Duodenal mucosa (tissue), 2 donors: ENCODE measurements around the gene ZFYVE28.

ENCODE experiments used
- H3K27ac ChIP-seq: one replicate; pipeline ENCODE4 v1.7.0; 2013; ENCODE audit warnings: low read depth, low read length
- H3K27me3 ChIP-seq, 2 donors: one replicate each; pipeline ENCODE4 v1.7.0; 2013; ENCODE audit warnings: low read length in 2 of 2, control low read depth in 1 of 2; ENCODE audit not compliant: insufficient read depth in 2 of 2, control insufficient read depth in 1 of 2
- H3K36me3 ChIP-seq, 2 donors: one replicate each; pipeline ENCODE4 v1.7.0; 2013; ENCODE audit warnings: low read length in 2 of 2, control low read depth in 1 of 2; ENCODE audit not compliant: insufficient read depth in 2 of 2, control insufficient read depth in 1 of 2
- H3K4me1 ChIP-seq, 2 donors: one replicate each; pipeline ENCODE4 v1.7.0; 2013; ENCODE audit warnings: low read length in 2 of 2, control low read depth in 1 of 2; ENCODE audit not compliant: insufficient read depth in 2 of 2, control insufficient read depth in 1 of 2
- H3K4me3 ChIP-seq, 2 donors: one replicate each; pipeline ENCODE4 v1.7.0; 2013; ENCODE audit warnings: low read length in 2 of 2, low read depth in 1 of 2
- H3K9ac ChIP-seq, 2 donors: one replicate each; pipeline ENCODE4 v1.7.0; 2013; ENCODE audit warnings: low read length in 2 of 2, low read depth in 1 of 2
- H3K9me3 ChIP-seq, 2 donors: one replicate each; pipeline ENCODE4 v1.7.0; 2013; ENCODE audit warnings: low read length in 2 of 2, control low read depth in 1 of 2; ENCODE audit not compliant: control insufficient read depth in 1 of 2

ZFYVE28 gene

GRCh38 chr4:2251795-2252529, 166.5 kb downstream of the ZFYVE28 start:
- Histone ChIP-seq H3K27ac (no peak overlapping the region), H3K9me3 (no peaks in the 10 kb centered on the region), H3K9ac (no peak overlapping the region), H3K27me3 (no peaks in the 10 kb centered on the region), H3K4me3 (no peak overlapping the region), H3K4me1 (peaks cover 0 to 2% of the 10 kb centered on the region in 2 donors), H3K36me3 (peaks cover 25 to 60% of the 10 kb centered on the region in 2 donors)

GRCh38 chr4:2251073-2251794, 167.2 kb downstream of the ZFYVE28 start:
- Histone ChIP-seq H3K4me3 (no peak overlapping the region), H3K36me3 (peaks cover 25 to 59% of the 10 kb centered on the region in 2 donors), H3K27me3 (no peaks in the 10 kb centered on the region), H3K9me3 (no peaks in the 10 kb centered on the region), H3K27ac (no peak overlapping the region), H3K9ac (no peak overlapping the region), H3K4me1 (no peaks in the 10 kb centered on the region)

GRCh38 chr4:2250357-2251072, 167.9 kb downstream of the ZFYVE28 start:
- Histone ChIP-seq H3K36me3 (peaks cover 25 to 59% of the 10 kb centered on the region in 2 donors), H3K27me3 (no peaks in the 10 kb centered on the region), H3K4me1 (no peaks in the 10 kb centered on the region), H3K4me3 (no peak overlapping the region), H3K27ac (no peak overlapping the region), H3K9me3 (no peaks in the 10 kb centered on the region), H3K9ac (no peak overlapping the region)

GRCh38 chr4:2249526-2250356, 168.7 kb downstream of the ZFYVE28 start:
- peaks cover 6 to 7% of the 10 kb centered on the region in 2 donors for H3K4me1 ChIP-seq
- no peaks in the 10 kb centered on the region for H3K9me3 ChIP-seq
- no peak overlapping the region for H3K27ac ChIP-seq
- no peak overlapping the region for H3K4me3 ChIP-seq
- H3K36me3 ChIP-seq = peaks cover 20 to 51% of the 10 kb centered on the region in 2 donors
- no peaks in the 10 kb centered on the region for H3K27me3 ChIP-seq
- H3K9ac ChIP-seq = no peak overlapping the region

GRCh38 chr4:2248821-2249261, 169.6 kb downstream of the ZFYVE28 start:
- Histone ChIP-seq H3K27ac (no peak overlapping the region), H3K4me3 (no peak overlapping the region), H3K36me3 (peaks cover 19 to 46% of the 10 kb centered on the region in 2 donors), H3K4me1 (peaks cover 13% of the 10 kb centered on the region in 2 donors), H3K9ac (no peak overlapping the region), H3K27me3 (no peaks in the 10 kb centered on the region), H3K9me3 (no peaks in the 10 kb centered on the region)

- H3K4me1 ChIP-seq = peaks cover 13 to 19% of the 10 kb centered on the region in 2 donors
- H3K27ac ChIP-seq = no peak overlapping the region
- H3K9ac ChIP-seq = no peak overlapping the region
- H3K4me3 ChIP-seq = no peak overlapping the region
- H3K36me3 ChIP-seq = peaks cover 14 to 40% of the 10 kb centered on the region in 2 donors
- H3K9me3 ChIP-seq = no peaks in the 10 kb centered on the region
- no peaks in the 10 kb centered on the region for H3K27me3 ChIP-seq
Observed at GRCh38 chr4:2248044-2248780, 170.2 kb downstream of the ZFYVE28 start.

GRCh38 chr4:2247128-2248043, 171.1 kb downstream of the ZFYVE28 start:
- Histone ChIP-seq H3K36me3 (peaks cover 14 to 37% of the 10 kb centered on the region in 2 donors), H3K4me3 (no peak overlapping the region), H3K27ac (no peak overlapping the region), H3K9ac (no peak overlapping the region), H3K4me1 (peaks cover 13 to 19% of the 10 kb centered on the region in 2 donors), H3K27me3 (no peaks in the 10 kb centered on the region), H3K9me3 (no peaks in the 10 kb centered on the region)

- no peaks in the 10 kb centered on the region for H3K9me3 ChIP-seq
- H3K4me3 ChIP-seq = no peak overlapping the region
- peaks cover 14 to 35% of the 10 kb centered on the region in 2 donors for H3K36me3 ChIP-seq
- no peak overlapping the region for H3K9ac ChIP-seq
- H3K27ac ChIP-seq = no peak overlapping the region
- H3K27me3 ChIP-seq = no peaks in the 10 kb centered on the region
- H3K4me1 ChIP-seq = peaks cover 13 to 19% of the 10 kb centered on the region in 2 donors
Observed at GRCh38 chr4:2246384-2247127, 171.9 kb downstream of the ZFYVE28 start.
